Measurements from ENCODE around the gene C1orf74. TPM values are rescaled to one million over a fixed set of nuclear protein-coding genes. Genes with fewer than 3 reads are reported as not detected.
"Not testable (repeated sequence)": the region's sequence is repeated elsewhere in the genome, so short reads cannot be mapped to it uniquely, and the experiment has no call there.

Gene C1orf74
- total RNA-seq, 1 donor from 2014 or later: 3.7 TPM

GRCh38 chr1:209802117-209802779 is 17.9 kb upstream of the C1orf74 start:
- no peaks in the 10 kb centered on the region for H3K9me3 Mint-ChIP-seq
- H3K27me3 Mint-ChIP-seq: peaks cover 29% of the 10 kb centered on the region
- H3K27ac Mint-ChIP-seq: no peak overlapping the region
- POLR2A ChIA-PET: no interaction called here
- DNase-seq (no peak), ATAC-seq (ENCODE audit: low read depth) (no peak)
- H3K4me3 Mint-ChIP-seq: no peak overlapping the region
- intact Hi-C loops (cut with micrococcal nuclease): no loop called here
- H3K4me1 Mint-ChIP-seq: peaks cover 11% of the 10 kb centered on the region
- TF ChIP-seq CTCF (IDR thresholded peaks at IDR 0.05): no peak
- CTCF ChIA-PET: no interaction called here
- peaks cover 1% of the 10 kb centered on the region for H3K36me3 Mint-ChIP-seq (ENCODE audit: low read depth)

- intact Hi-C loops (cut with micrococcal nuclease): no loop called here
- ATAC-seq (ENCODE audit: low read depth) (no peak), DNase-seq (no peak)
- H3K27me3 Mint-ChIP-seq: peaks cover 29% of the 10 kb centered on the region
- H3K36me3 Mint-ChIP-seq (ENCODE audit: low read depth): peaks cover 1% of the 10 kb centered on the region
- no peaks in the 10 kb centered on the region for H3K9me3 Mint-ChIP-seq
- ChIA-PET POLR2A (no interaction called here), CTCF (no interaction called here)
- H3K4me1 Mint-ChIP-seq: peaks cover 9% of the 10 kb centered on the region
- no peak overlapping the region for H3K27ac Mint-ChIP-seq
- no peak for TF ChIP-seq CTCF (IDR thresholded peaks at IDR 0.05)
- H3K4me3 Mint-ChIP-seq: no peak overlapping the region
These were observed 16.9 kb upstream of the C1orf74 start for GRCh38 chr1:209800984-209801834.

- ChIA-PET CTCF (no interaction called here), POLR2A (no interaction called here)
- intact Hi-C loops (cut with micrococcal nuclease): no loop called here
- Mint-ChIP-seq H3K27me3 (peaks cover 39% of the 10 kb centered on the region), H3K36me3 (ENCODE audit: low read depth) (no peaks in the 10 kb centered on the region), H3K27ac (no peak overlapping the region), H3K9me3 (no peaks in the 10 kb centered on the region), H3K4me3 (no peak overlapping the region), H3K4me1 (peaks cover 4% of the 10 kb centered on the region)
- DNase-seq (no peak), ATAC-seq (ENCODE audit: low read depth) (no peak)
- no peak for TF ChIP-seq CTCF (IDR thresholded peaks at IDR 0.05)
These were observed 13.8 kb upstream of the C1orf74 start for GRCh38 chr1:209797978-209798639.

GRCh38 chr1:209793711-209794110 is 9.4 kb upstream of the C1orf74 start:
- intact Hi-C loops (cut with micrococcal nuclease); H3K9me3 Mint-ChIP-seq; H3K4me1 Mint-ChIP-seq; CTCF ChIA-PET; H3K4me3 Mint-ChIP-seq; POLR2A ChIA-PET; H3K27ac Mint-ChIP-seq; ATAC-seq (ENCODE audit: low read depth); DNase-seq; H3K36me3 Mint-ChIP-seq (ENCODE audit: low read depth): not testable (repeated sequence)
- H3K27me3 Mint-ChIP-seq: peaks cover 45% of the 10 kb centered on the region

- H3K9me3 Mint-ChIP-seq: no peaks in the 10 kb centered on the region
- no peak overlapping the region for H3K27ac Mint-ChIP-seq
- H3K27me3 Mint-ChIP-seq: peaks cover 45% of the 10 kb centered on the region
- intact Hi-C loops (cut with micrococcal nuclease): no loop called here
- DNase-seq (no peak), ATAC-seq (ENCODE audit: low read depth) (no peak)
- no peaks in the 10 kb centered on the region for H3K36me3 Mint-ChIP-seq (ENCODE audit: low read depth)
- no peak overlapping the region for H3K4me3 Mint-ChIP-seq
- H3K4me1 Mint-ChIP-seq: no peaks in the 10 kb centered on the region
- POLR2A ChIA-PET: interaction anchor here (0.8 kb wide), 1 partner anchor 22 kb away, joined by 4 read pairs; no protein-coding TSS in a partner anchor
- CTCF ChIA-PET: no interaction called here
- TF ChIP-seq CTCF (IDR thresholded peaks at IDR 0.05): no peak
These were observed 7.6 kb upstream of the C1orf74 start for GRCh38 chr1:209791920-209792319.

Data from activated B cell treated with CpG ODN at 0.5 μM for 24 hours (primary cell).